Suppressor macrophage treated with lipopolysaccharide for 1 hour (primary cell): ENCODE results near the gene LRMDA.

ENCODE experiments used
- DNase-seq, 3 donors: peaks; one replicate each; pipeline ENCODE4 v3.0.0-alpha.2; 2020 to 2022

The LRMDA gene

DNA sequence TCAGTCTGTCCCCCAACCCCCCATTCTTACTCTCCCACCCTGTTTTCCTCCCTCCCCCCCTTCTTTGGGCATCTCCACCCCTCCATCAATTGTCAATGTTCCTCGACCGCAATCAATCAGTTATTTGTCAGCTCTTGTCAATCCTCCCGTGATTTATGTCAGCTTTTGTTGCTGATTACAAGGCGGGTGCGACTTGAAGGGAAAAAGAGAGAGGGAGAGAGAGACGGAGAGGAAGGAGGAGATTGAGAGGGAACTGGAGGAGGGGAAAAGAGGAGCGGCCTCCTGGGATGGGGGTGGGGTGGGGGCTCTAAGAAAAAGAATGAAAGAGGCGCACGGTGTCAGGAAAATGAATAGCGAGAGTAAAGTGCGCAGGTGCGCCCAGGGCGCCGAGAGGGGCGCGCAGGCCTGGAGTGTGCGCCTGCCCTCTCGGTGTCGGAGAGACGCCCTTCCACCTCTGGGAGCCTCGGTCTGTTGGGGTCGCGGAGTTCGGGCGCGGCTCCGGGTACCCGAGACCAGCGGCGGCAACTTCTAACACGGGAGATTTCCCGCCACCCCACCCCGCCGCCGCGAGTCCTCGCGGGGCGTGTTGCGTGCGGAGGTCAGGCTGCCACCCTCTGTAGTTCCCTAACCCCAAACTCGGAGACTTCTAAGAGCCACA is 28.8 kb upstream of the LRMDA start:
- peak; percentile 50 to 61 (median 54) for DNase-seq

GRCh38 chr10:75403144-75403938 is 28.1 kb upstream of the LRMDA start:
- peak in 1 of 3 donors; percentile 38 for DNase-seq

DNA sequence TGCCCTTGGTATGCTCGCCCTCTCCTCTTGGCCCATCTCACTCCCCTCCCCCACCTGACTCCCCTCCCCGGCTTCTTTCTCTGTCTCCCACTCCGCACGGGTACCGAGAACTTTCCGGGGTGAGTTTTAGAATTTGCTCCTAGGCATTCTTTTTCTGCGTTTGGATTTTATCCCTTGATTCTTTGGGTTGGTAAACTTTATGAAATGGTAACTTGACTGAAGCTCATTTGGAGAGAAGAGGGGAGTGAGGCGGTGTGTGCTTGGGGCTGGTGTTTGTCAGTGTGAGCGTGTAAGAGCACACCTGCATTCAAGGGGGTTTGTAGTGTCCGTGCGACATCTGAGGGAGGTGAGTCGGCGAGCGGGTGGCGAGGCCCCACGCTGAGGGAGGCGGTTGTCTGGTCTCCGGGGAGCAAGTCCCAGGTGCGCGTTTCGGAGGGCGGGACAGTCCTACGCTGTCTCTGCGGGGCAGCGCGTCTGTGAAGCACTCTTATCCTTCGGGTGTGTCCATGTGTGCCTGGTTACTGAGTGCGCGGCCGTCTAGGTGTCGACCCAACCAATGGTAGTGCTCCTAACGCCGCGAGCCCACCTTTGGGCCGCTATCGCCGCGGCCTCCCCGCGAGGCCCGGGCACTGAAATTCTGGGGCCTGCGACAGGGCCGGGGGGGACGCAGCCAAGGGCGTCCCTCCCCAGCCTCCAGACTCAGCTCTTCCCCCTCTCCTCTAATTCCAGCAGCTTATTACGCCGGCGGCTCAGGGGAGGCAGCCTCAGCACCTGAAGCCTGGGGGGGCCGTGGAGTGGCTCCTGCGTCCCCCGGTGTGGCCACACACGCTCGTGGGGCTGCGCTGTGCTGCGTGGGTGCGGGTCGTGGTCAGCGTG is 27.2 kb upstream of the LRMDA start:
- DNase-seq = no peak

DNA sequence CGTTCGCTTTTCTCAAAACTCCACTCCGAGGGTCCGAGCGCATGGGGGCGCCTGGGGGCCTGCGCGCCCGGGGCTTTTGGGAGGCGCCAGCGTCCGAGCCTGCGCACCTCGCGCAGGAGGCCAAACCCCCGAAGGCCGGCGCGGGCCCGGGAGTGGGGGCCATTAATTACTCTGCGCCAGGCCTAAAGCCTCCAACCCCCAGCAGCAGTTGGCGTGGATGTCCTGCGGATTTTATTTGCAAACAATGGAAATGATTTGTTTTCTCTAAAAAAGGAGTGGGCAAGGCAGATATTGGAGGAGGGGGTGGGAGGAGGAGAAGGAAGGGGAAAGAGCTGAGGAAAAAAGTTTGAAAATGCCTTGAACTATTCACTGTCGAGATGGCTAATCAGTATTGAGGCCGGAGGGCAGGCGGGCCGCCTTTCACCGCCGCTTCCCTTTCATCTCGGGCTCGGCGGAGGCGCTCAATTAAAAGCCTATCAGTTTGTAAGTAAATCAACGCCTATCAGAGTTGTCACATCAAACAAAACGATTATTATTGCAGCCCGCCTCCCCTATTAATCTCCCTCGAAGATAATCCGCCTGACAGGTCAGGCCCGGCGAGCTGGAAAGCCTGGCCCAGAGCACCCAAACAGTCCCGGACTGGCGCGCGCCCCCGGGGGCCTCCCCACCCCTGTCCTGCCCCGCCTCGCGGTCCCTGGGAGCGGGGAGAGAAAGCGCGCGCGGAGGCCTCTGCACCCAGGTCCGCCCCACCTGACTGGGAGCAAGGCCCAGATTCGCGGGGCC is 26.4 kb upstream of the LRMDA start:
- no peak for DNase-seq

DNA sequence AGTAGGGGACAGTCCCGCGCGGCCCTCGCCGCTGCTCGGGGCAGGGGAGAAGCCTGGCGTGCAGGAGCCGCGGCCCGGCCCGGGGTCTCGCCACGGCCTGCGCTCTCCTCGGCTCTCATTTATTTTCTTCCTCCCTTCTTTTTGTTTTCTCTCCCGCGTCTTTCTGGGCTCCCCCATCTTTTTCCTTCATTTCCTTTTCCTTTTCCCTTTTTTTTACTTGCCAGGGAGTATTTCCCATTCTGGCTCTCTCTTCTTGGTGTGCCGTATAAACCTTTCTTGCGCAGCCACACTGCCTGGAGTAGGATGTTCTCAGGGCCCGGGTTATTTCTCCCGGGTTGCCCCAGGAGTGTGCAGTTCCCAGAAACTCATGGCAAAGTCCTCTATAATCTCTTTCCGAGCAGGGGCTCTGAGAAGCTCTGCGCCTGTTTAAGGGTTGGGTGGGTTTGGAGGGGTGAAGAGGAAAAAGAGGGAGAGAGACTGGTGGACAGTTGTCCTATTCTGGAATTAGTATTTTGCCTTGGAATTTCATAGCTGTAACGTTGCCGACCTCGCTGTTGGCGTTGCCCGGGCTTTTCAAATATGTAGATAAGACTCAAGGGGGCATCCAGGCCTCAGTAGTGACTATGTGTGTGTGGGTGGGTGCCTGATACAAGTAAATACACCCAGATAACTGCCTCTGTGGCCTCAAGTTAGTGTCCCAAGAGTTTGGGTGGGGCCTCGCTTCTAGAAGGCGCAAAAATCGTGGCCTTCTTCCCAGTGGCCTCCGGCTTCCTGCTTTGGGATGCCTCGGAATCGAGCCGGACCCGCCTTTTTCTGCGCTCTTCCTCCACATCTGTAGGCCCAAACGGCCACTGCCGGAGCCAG is 25.6 kb upstream of the LRMDA start:
- no peak for DNase-seq

DNA sequence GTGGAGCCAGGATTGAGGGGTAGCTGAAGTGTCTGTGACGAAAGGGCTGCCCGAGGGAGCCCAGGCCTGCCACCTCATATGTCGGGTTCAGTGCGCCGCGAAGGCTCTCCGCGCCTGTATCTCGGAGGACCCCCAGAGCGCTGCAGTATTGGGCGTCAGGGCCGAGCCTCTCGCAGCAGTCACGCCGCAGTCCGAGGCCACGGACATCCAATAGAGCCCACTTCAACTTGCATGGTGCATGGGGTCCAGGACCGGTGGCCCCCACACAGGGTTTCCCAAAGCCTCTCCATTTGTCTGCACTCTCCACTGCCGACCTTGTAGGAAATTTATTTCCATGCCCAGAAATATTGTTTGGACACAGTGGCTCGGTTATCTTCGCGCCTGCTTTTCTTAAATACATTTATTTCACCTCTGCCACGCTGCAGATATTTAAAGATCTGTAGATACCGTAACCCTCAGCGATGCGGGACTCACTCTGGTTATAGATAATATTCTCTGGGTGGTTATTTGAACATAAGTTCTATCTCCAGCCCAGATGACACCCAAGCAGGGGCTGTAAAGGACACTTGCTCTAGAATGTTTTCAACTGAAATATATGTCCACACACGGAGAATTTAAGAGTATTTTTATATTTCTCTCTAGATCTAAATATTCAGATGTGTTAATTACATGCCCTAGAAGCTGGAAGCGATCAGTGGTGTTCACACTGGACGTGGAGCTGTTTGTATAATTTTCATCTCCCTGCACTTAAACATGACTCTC is 24.8 kb upstream of the LRMDA start:
- DNase-seq = no peak

DNA sequence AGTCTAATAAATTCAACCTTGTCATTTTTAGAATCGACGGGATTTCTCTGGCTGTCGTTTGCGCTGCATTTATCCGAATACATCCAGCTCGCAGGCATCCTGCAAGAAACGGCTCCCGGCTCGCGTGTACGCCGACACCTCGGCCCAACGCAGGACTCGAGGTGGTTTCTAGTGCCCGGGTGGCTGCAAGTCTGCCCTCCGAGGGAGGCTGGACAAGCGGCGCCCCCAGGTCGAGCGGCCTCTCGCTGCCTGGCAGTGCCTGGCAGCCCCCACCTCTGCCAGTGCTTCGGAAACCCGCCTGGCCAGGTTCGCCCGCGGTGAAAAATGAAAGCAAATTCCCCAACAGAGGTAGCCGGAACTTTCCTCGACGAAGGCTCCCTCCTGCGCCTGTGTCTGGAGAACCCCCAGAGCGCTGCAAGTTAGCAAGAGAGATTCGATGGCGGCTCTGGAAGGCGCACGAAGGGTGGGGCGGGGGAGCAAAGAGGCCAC is 24.2 kb upstream of the LRMDA start:
- no peak for DNase-seq

GRCh38 chr10:75407713-75408508 is 23.5 kb upstream of the LRMDA start:
- peak; percentile 51 to 80 (median 63) for DNase-seq

GRCh38 chr10:75408509-75408875 is 22.9 kb upstream of the LRMDA start:
- no peak for DNase-seq

DNA sequence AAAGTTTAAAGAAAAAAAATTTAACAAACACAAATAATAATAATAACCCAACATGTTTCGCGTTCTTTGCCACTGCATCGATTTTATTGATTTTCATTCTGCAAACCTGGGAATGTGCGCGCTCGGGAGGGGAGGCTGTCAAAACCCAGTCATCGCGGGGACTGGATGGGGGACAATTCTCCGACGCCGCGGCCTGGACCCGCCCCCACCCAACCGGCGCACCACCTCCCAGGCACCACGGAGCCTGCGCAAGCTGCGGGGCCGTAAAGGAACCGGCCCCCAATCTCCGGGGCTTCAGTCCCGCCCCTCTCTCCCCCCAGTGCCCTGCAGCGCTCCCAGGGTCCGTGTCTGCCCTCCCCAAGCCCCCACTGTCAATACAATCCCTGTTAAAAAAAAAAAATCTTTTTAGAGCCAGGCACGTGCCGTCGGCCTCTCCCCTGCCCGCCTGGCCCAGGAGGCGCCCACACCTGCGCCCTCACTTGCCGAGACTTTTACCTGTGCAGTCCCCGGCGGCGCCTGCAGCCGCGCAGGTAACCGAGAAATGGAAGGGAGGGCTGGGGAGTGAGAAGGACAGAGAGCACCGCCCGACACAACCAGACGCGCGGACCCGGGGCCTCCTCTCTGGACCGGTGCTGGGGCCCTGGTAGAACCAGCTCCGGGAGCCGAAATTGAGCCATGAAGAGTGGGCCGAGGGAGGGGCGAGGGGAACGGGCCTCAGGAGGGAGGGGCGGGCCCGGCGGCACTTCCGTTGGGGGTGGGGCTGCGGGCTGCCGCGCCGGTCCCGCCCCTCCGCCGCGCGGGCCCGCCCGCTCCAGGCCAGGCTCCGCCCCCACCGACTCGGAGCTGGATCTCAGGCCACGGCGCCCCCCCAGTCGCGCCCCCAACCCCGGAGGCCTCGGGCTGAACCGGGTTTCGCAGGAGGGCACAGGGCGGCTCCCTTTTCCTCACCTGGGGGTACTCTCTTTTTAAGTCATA is 22.2 kb upstream of the LRMDA start:
- DNase-seq = peak; percentile 67 to 90 (median 74)

- DNase-seq = no peak
These were observed 21.1 kb upstream of the LRMDA start for GRCh38 chr10:75410132-75411005.

DNA sequence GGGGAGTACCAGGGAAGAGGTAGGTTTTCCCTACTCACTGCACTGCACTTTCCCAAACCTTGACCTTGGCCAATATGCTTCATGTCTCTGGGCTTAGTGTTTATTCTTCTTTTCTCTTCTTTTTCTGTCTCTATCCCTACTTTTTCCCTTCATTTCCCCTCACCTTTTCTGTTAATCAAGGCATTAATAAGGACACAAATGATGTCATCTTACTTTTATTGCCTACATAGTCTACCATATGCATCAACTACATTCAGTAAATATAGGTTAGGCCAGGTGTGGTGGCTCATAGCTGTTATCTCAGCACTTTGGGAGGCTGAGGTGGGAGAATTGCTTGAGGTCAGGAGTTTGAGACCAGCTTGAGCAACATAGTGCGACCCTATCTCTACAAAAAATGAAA is 16.9 kb upstream of the LRMDA start:
- DNase-seq = no peak

DNA sequence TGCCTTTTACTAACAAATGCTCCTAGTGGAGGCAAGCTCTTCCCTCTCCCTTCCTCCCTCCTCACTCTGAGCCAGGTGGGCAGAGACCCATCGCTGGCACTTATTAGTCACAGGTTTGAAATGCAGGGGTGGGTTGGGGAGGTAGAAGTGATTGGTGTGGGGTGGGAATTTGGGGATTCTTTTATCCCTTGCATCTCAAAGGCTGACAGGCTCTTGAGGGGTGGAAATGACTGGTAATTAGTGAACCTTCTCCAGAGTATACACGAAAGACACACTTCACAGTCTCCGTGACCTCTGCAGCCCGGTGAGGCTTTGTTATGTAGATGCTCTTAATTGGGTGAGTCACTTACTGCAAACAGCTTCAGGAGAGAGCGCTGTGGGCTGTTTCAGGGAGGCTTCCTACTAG is 13.9 kb upstream of the LRMDA start:
- DNase-seq = no peak

GRCh38 chr10:75418293-75418692 is 13.1 kb upstream of the LRMDA start:
- DNase-seq = no peak

DNA sequence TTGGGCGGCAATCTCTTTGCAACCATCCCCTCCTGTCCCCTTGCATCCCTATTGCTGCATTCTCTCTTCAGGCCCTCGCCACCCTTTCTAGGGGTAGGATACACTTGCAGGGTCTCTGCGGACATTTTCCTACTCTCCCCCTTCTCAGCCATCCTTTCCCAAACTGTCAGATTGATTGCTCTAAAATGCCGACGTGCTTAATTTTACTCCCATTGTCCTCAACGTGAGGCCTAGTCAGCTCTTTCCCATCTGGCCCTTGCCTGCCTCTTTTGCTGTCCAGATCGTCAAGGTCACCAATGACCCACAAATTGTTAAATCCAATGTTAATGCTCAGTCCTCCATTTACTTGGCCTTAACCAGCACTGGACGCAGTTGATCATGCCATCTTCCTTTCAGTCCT is 12.7 kb upstream of the LRMDA start:
- no peak for DNase-seq

GRCh38 chr10:75422913-75423312 is 8.5 kb upstream of the LRMDA start:
- no peak for DNase-seq

- DNase-seq = no peak
These were observed 6.9 kb upstream of the LRMDA start for GRCh38 chr10:75424571-75424970.
